HEK293 (cell line): ENCODE results near the gene ASIC3.

Experiments used
- AEBP2 ChIP-seq: fragments of 450-650 bp; formaldehyde crosslinking; IDR thresholded peaks from 2 replicates; pipeline ENCODE4 v1.5.1; 2016; ENCODE audit warnings: missing biosample characterization, missing genetic modification characterization, borderline replicate concordance
- BCL11A ChIP-seq: fragments of 450-650 bp; formaldehyde crosslinking; IDR thresholded peaks from 2 replicates; pipeline ENCODE4 v1.5.1; 2016; ENCODE audit warnings: low read depth, missing biosample characterization, missing genetic modification characterization
- HOXD13 ChIP-seq: sonication (generic); formaldehyde crosslinking; IDR thresholded peaks from 2 replicates; pipeline ENCODE4 v1.8.0; 2022; ENCODE audit warnings: missing genetic modification reagents, borderline replicate concordance
- KLF1 ChIP-seq: fragments of 450-650 bp; formaldehyde crosslinking; IDR thresholded peaks from 2 replicates; pipeline ENCODE4 v1.5.1; 2016; ENCODE audit warnings: missing biosample characterization, missing genetic modification characterization
- KLF16 ChIP-seq: fragments of 450-650 bp; formaldehyde crosslinking; IDR thresholded peaks from 2 replicates; pipeline ENCODE4 v1.5.1; 2017; ENCODE audit warnings: missing biosample characterization, missing genetic modification characterization
- KLF17 ChIP-seq: fragments of 450-650 bp; formaldehyde crosslinking; IDR thresholded peaks from 2 replicates; pipeline ENCODE4 v1.5.1; 2016; ENCODE audit warnings: missing biosample characterization, missing genetic modification characterization
- KLF7 ChIP-seq: fragments of 450-650 bp; formaldehyde crosslinking; IDR thresholded peaks from 2 replicates; pipeline ENCODE4 v1.5.1; 2016; ENCODE audit warnings: missing biosample characterization, missing genetic modification characterization, borderline replicate concordance
- KLF8 ChIP-seq: fragments of 450-650 bp; formaldehyde crosslinking; IDR thresholded peaks from 2 replicates; pipeline ENCODE4 v1.5.1; 2016; ENCODE audit warnings: missing biosample characterization, missing genetic modification characterization
- ZBTB17 ChIP-seq: fragments of 450-650 bp; formaldehyde crosslinking; IDR thresholded peaks from 2 replicates; pipeline ENCODE4 v1.5.1; 2016; ENCODE audit warnings: missing biosample characterization, missing genetic modification characterization
- ZEB2 ChIP-seq: fragments of 450-650 bp; formaldehyde crosslinking; IDR thresholded peaks from 2 replicates; pipeline ENCODE4 v1.5.1; 2016; ENCODE audit warnings: missing biosample characterization, missing genetic modification characterization
- ZIC2 ChIP-seq: fragments of 450-650 bp; formaldehyde crosslinking; IDR thresholded peaks from 2 replicates; pipeline ENCODE4 v1.5.1; 2016; ENCODE audit warnings: missing biosample characterization, missing genetic modification characterization
- ZNF174 ChIP-seq: fragments of 450-650 bp; formaldehyde crosslinking; IDR thresholded peaks from 2 replicates; pipeline ENCODE4 v1.5.0; 2017; ENCODE audit warnings: missing biosample characterization, mild to moderate bottlenecking, missing genetic modification characterization
- ZNF394 ChIP-seq: fragments of 450-650 bp; formaldehyde crosslinking; IDR thresholded peaks from 2 replicates; pipeline ENCODE4 v1.5.1; 2016; ENCODE audit warnings: missing biosample characterization, missing genetic modification characterization, mild to moderate bottlenecking, moderate library complexity, borderline replicate concordance
- ZNF398 ChIP-seq: fragments of 450-650 bp; formaldehyde crosslinking; IDR thresholded peaks from 2 replicates; pipeline ENCODE4 v1.5.1; 2017; ENCODE audit warnings: missing biosample characterization, missing genetic modification characterization
- ZNF423 ChIP-seq: fragments of 450-650 bp; formaldehyde crosslinking; IDR thresholded peaks from 2 replicates; pipeline ENCODE4 v1.5.1; 2016; ENCODE audit warnings: missing biosample characterization, missing genetic modification characterization
- ZNF501 ChIP-seq: fragments of 450-650 bp; formaldehyde crosslinking; IDR thresholded peaks from 2 replicates; pipeline ENCODE4 v1.5.1; 2016; ENCODE audit warnings: missing biosample characterization, missing genetic modification characterization
- ZNF558 ChIP-seq: fragments of 450-650 bp; formaldehyde crosslinking; IDR thresholded peaks from 2 replicates; pipeline ENCODE4 v1.5.1; 2016; ENCODE audit warnings: missing biosample characterization, missing genetic modification characterization
- ZNF560 ChIP-seq: fragments of 450-650 bp; formaldehyde crosslinking; IDR thresholded peaks from 2 replicates; pipeline ENCODE4 v1.5.1; 2017; ENCODE audit warnings: missing biosample characterization, missing genetic modification characterization, borderline replicate concordance
- ZNF561 ChIP-seq: fragments of 450-650 bp; IDR thresholded peaks from 2 replicates; pipeline ENCODE4 v1.5.1; 2018; ENCODE audit warnings: missing biosample characterization, missing genetic modification characterization, borderline replicate concordance
- ZNF571 ChIP-seq: fragments of 450-650 bp; formaldehyde crosslinking; IDR thresholded peaks from 2 replicates; pipeline ENCODE4 v1.5.0; 2017; ENCODE audit warnings: missing biosample characterization, missing genetic modification characterization
- ZNF585B ChIP-seq: fragments of 450-650 bp; formaldehyde crosslinking; IDR thresholded peaks from 2 replicates; pipeline ENCODE4 v1.5.1; 2016; ENCODE audit warnings: missing biosample characterization, missing genetic modification characterization
- ZNF785 ChIP-seq: fragments of 450-650 bp; formaldehyde crosslinking; IDR thresholded peaks from 2 replicates; pipeline ENCODE4 v1.5.1; 2016; ENCODE audit warnings: missing biosample characterization, missing genetic modification characterization
- TF ChIP-seq, protein P1 (sequence below): fragments of 450-650 bp; formaldehyde crosslinking; IDR thresholded peaks from 2 replicates; pipeline ENCODE4 v1.5.1; 2016; ENCODE audit warnings: missing biosample characterization, missing genetic modification characterization
- TF ChIP-seq, protein P2 (sequence below): fragments of 450-650 bp; formaldehyde crosslinking; IDR thresholded peaks from 2 replicates; pipeline ENCODE4 v1.5.1; 2017; ENCODE audit warnings: missing biosample characterization, missing genetic modification characterization
- TF ChIP-seq, protein P3 (sequence below): fragments of 450-650 bp; formaldehyde crosslinking; conservative IDR thresholded peaks from 2 replicates; pipeline ENCODE4 v1.5.1; 2016; ENCODE audit warnings: low read depth, missing biosample characterization, missing genetic modification characterization

Gene ASIC3

DNA sequence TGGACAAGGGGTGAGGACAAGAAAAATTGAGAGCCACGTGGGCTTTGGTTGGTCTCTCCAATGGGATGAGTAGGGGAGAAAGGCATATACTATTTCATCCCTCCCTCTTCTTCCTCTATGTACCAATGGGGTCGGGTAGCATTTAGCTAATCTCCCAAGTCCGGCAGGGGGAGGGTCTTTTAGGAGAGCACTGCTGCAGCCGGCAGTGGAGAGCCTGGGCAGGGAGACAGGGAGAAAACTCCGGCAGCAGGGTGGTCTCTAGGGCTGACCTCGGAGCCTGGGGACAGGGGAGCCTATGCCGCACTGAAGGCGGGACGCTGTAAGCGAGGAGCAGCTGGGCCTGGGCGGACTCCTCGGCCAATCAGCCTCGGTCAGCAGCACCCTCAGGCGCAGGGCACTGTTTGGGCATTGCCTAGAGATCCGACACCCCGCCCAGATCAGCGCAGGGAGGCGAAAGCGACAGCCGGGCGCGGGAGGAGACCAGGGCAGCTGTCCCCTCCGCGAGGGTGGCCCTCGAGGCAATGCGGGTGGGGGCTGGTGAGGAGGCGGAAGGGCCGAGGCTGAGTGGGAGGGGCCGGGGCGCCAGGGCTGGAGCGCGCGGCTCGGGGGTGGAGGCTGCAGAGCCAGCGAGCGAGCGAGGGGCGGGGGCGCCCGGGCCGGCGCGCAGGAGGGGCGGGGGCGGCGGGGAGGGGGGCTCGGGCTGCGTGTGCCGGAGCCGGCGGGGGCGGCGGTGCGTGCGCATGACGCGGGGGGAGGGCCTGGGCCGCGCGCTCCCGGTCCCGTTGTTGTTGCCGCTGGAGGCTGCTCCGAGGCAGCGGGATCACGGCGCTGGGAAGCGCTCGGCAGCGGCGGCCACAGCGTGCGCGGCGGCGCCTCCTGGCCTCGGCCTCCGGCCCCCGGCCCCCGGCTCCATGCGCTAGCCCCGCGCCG lies 37.6 kb downstream of the ASIC3 start, which contains the start of gene AGAP3 (continued):
- TF ChIP-seq, protein P1, sequence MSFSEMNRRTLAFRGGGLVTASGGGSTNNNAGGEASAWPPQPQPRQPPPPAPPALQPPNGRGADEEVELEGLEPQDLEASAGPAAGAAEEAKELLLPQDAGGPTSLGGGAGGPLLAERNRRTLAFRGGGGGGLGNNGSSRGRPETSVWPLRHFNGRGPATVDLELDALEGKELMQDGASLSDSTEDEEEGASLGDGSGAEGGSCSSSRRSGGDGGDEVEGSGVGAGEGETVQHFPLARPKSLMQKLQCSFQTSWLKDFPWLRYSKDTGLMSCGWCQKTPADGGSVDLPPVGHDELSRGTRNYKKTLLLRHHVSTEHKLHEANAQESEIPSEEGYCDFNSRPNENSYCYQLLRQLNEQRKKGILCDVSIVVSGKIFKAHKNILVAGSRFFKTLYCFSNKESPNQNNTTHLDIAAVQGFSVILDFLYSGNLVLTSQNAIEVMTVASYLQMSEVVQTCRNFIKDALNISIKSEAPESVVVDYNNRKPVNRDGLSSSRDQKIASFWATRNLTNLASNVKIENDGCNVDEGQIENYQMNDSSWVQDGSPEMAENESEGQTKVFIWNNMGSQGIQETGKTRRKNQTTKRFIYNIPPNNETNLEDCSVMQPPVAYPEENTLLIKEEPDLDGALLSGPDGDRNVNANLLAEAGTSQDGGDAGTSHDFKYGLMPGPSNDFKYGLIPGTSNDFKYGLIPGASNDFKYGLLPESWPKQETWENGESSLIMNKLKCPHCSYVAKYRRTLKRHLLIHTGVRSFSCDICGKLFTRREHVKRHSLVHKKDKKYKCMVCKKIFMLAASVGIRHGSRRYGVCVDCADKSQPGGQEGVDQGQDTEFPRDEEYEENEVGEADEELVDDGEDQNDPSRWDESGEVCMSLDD (tag by site-specific recombination): peak; percentile 39
- TF ChIP-seq KLF1 (peak; percentile 75), HOXD13 (CRISPR knock-in tag) (no peak), ZNF785 (no peak), ZNF560 (no peak), ZIC2 (tag by site-specific recombination) (peak; percentile 58), ZNF558 (no peak), ZBTB17 (tag by site-specific recombination) (peak; percentile 84), ZNF585B (tag by site-specific recombination) (no peak), AEBP2 (no peak), KLF8 (peak; percentile 78; the same call in 1 of the 2 replicates), ZNF398 (tag by site-specific recombination) (peak; percentile 85), ZNF561 (no peak; the same call in 1 of the 2 replicates), KLF7 (tag by site-specific recombination) (peak; percentile 76; the same call in 1 of the 2 replicates), ZNF394 (peak; percentile 86), KLF16 (tag by site-specific recombination) (0 out of 2 replicates have a peak, but pooled peaks have one; percentile 26), ZNF423 (tag by site-specific recombination) (peak; percentile 92), ZEB2 (peak; percentile 77; the same call in 1 of the 2 replicates), ZNF501 (tag by site-specific recombination) (peak; percentile 96), ZNF571 (tag by site-specific recombination) (no peak), BCL11A (tag by site-specific recombination) (peak; percentile 74; the same call in 1 of the 2 replicates), ZNF174 (no peak), KLF17 (peak; percentile 65; the same call in 1 of the 2 replicates)
- TF ChIP-seq, protein P2, sequence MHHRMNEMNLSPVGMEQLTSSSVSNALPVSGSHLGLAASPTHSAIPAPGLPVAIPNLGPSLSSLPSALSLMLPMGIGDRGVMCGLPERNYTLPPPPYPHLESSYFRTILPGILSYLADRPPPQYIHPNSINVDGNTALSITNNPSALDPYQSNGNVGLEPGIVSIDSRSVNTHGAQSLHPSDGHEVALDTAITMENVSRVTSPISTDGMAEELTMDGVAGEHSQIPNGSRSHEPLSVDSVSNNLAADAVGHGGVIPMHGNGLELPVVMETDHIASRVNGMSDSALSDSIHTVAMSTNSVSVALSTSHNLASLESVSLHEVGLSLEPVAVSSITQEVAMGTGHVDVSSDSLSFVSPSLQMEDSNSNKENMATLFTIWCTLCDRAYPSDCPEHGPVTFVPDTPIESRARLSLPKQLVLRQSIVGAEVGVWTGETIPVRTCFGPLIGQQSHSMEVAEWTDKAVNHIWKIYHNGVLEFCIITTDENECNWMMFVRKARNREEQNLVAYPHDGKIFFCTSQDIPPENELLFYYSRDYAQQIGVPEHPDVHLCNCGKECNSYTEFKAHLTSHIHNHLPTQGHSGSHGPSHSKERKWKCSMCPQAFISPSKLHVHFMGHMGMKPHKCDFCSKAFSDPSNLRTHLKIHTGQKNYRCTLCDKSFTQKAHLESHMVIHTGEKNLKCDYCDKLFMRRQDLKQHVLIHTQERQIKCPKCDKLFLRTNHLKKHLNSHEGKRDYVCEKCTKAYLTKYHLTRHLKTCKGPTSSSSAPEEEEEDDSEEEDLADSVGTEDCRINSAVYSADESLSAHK: no peak
- TF ChIP-seq, protein P3, sequence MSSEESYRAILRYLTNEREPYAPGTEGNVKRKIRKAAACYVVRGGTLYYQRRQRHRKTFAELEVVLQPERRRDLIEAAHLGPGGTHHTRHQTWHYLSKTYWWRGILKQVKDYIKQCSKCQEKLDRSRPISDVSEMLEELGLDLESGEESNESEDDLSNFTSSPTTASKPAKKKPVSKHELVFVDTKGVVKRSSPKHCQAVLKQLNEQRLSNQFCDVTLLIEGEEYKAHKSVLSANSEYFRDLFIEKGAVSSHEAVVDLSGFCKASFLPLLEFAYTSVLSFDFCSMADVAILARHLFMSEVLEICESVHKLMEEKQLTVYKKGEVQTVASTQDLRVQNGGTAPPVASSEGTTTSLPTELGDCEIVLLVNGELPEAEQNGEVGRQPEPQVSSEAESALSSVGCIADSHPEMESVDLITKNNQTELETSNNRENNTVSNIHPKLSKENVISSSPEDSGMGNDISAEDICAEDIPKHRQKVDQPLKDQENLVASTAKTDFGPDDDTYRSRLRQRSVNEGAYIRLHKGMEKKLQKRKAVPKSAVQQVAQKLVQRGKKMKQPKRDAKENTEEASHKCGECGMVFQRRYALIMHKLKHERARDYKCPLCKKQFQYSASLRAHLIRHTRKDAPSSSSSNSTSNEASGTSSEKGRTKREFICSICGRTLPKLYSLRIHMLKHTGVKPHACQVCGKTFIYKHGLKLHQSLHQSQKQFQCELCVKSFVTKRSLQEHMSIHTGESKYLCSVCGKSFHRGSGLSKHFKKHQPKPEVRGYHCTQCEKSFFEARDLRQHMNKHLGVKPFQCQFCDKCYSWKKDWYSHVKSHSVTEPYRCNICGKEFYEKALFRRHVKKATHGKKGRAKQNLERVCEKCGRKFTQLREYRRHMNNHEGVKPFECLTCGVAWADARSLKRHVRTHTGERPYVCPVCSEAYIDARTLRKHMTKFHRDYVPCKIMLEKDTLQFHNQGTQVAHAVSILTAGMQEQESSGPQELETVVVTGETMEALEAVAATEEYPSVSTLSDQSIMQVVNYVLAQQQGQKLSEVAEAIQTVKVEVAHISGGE: peak; percentile 24; the same call in 1 of the 2 replicates
